Measurements from ENCODE around the gene TOP3A. TPM values are rescaled to one million over a fixed set of nuclear protein-coding genes. Genes with fewer than 3 reads are reported as not detected.

TOP3A gene
- total RNA-seq, 2 donors from 2014 or later: 27.2 to 45.4 TPM

- TF ChIP-seq CTCF (IDR thresholded peaks at IDR 0.05): no peak
- no peaks in the 10 kb centered on the region for H3K4me1 ChIP-seq
- no peak for DNase-seq
- H3K4me3 ChIP-seq: no peak overlapping the region
- intact Hi-C loops (cut with DNase I): no loop called here
- peaks cover 39% of the 10 kb centered on the region for H3K36me3 ChIP-seq
- no peaks in the 10 kb centered on the region for H3K9me3 ChIP-seq
- H3K27me3 ChIP-seq: no peaks in the 10 kb centered on the region
- H3K27ac ChIP-seq: no peak overlapping the region
- H3K9ac ChIP-seq (ENCODE audit: low read depth in 2 of 2, low read length in 2 of 2): no peak overlapping the region
Measured at GRCh38 chr17:18250708-18251107, 64.1 kb downstream of the TOP3A start.

- H3K36me3 ChIP-seq: peaks cover 44% of the 10 kb centered on the region
- H3K4me3 ChIP-seq: no peak overlapping the region
- intact Hi-C loops (cut with DNase I): no loop called here
- DNase-seq: peak; percentile 80
- H3K4me1 ChIP-seq: no peaks in the 10 kb centered on the region
- H3K9me3 ChIP-seq: no peaks in the 10 kb centered on the region
- no peak for TF ChIP-seq CTCF (IDR thresholded peaks at IDR 0.05)
- no peaks in the 10 kb centered on the region for H3K27me3 ChIP-seq
- H3K9ac ChIP-seq (ENCODE audit: low read depth in 2 of 2, low read length in 2 of 2): no peak overlapping the region
- H3K27ac ChIP-seq: no peak overlapping the region
Measured at GRCh38 chr17:18250259-18250658, 64.5 kb downstream of the TOP3A start.

GRCh38 chr17:18248811-18249210 lies 66.0 kb downstream of the TOP3A start:
- Histone ChIP-seq H3K4me1 (no peaks in the 10 kb centered on the region), H3K27me3 (no peaks in the 10 kb centered on the region), H3K27ac (no peak overlapping the region), H3K4me3 (no peak overlapping the region), H3K9me3 (no peaks in the 10 kb centered on the region), H3K9ac (ENCODE audit: low read depth in 2 of 2, low read length in 2 of 2) (no peak overlapping the region), H3K36me3 (peaks cover 35% of the 10 kb centered on the region)
- DNase-seq: no peak
- intact Hi-C loops (cut with DNase I): loop anchor here (5.0 kb wide), 1 partner anchor 68 kb away; the partner anchor contains the start of gene SMCR8
- TF ChIP-seq CTCF (IDR thresholded peaks at IDR 0.05): no peak

GRCh38 chr17:18248300-18248731 lies 66.5 kb downstream of the TOP3A start:
- Histone ChIP-seq H3K4me3 (no peak overlapping the region), H3K9ac (ENCODE audit: low read depth in 2 of 2, low read length in 2 of 2) (no peak overlapping the region), H3K9me3 (no peaks in the 10 kb centered on the region), H3K27me3 (no peaks in the 10 kb centered on the region), H3K27ac (no peak overlapping the region), H3K36me3 (peaks cover 31% of the 10 kb centered on the region), H3K4me1 (no peaks in the 10 kb centered on the region)
- intact Hi-C loops (cut with DNase I): loop anchor here (5.0 kb wide), 1 partner anchor 69 kb away; the partner anchor contains the start of gene SMCR8
- peak; percentile 69 for TF ChIP-seq CTCF (IDR thresholded peaks at IDR 0.05)
- peak; percentile 74 for DNase-seq

GRCh38 chr17:18247613-18248001 lies 67.2 kb downstream of the TOP3A start:
- Histone ChIP-seq H3K4me1 (no peaks in the 10 kb centered on the region), H3K36me3 (peaks cover 25% of the 10 kb centered on the region), H3K27ac (no peak overlapping the region), H3K4me3 (no peak overlapping the region), H3K27me3 (no peaks in the 10 kb centered on the region), H3K9me3 (no peaks in the 10 kb centered on the region), H3K9ac (ENCODE audit: low read depth in 2 of 2, low read length in 2 of 2) (peak overlapping the region in 1 of 2 donors; percentile 24)
- peak; percentile 32 for DNase-seq
- TF ChIP-seq CTCF (IDR thresholded peaks at IDR 0.05): no peak
- intact Hi-C loops (cut with DNase I): loop anchor here (5.0 kb wide), 1 partner anchor 70 kb away; the partner anchor contains the start of gene SMCR8
